ENCODE results near the gene CTLA4.

Gene CTLA4

GRCh38 chr2:203891474-203891873 is 23.9 kb downstream of the CTLA4 start:
- no peak overlapping the region for H3K9ac ChIP-seq (ENCODE audit: low read length)
- no peaks in the 10 kb centered on the region for H4K20me1 ChIP-seq (ENCODE audit: insufficient read depth, low read length)

GRCh38 chr2:203892207-203892606 is 24.6 kb downstream of the CTLA4 start:
- H3K4me1 ChIP-seq (ENCODE audit: low read length) = peaks cover 38% of the 10 kb centered on the region

More at GRCh38 chr2:203891474-203891873, 23.9 kb downstream of the CTLA4 start:
- Histone ChIP-seq H3K27me3 (replicated peaks; ENCODE audit: insufficient read depth, low read length) (no peaks in the 10 kb centered on the region), H2AFZ (ENCODE audit: low read length) (no peak overlapping the region), H3K9me3 (replicated peaks; ENCODE audit: insufficient read depth, low read length) (no peaks in the 10 kb centered on the region), H3K79me2 (ENCODE audit: low read length) (no peaks in the 10 kb centered on the region), H3K27ac (ENCODE audit: low read length) (no peak overlapping the region), H3F3A (ENCODE audit: insufficient read depth, low read length) (peaks cover 14% of the 10 kb centered on the region), H3K4me2 (ENCODE audit: low read depth, low read length) (no peak overlapping the region), H3K9me2 (replicated peaks; ENCODE audit: insufficient read depth, low read length) (no peaks in the 10 kb centered on the region), H3K36me3 (replicated peaks; ENCODE audit: insufficient read depth, low read length) (no peaks in the 10 kb centered on the region), H3K4me3 (ENCODE audit: low read length) (no peak overlapping the region), H3K4me1 (ENCODE audit: low read length) (peaks cover 36% of the 10 kb centered on the region)
- TF ChIP-seq CTCF (IDR thresholded peaks at IDR 0.05; ENCODE audit: low read length) (no peak), EZH2phosphoT487 (IDR thresholded peaks at IDR 0.05; ENCODE audit: low read length) (no peak), EZH2 (optimal IDR thresholded peaks at IDR 0.05; ENCODE audit: low read depth, low read length) (no peak)
- DNase-seq = peak; percentile 29

GRCh38 chr2:203893401-203893800 is 25.8 kb downstream of the CTLA4 start:
- H3K4me1 ChIP-seq (ENCODE audit: low read length) = peaks cover 39% of the 10 kb centered on the region
- H3K9me2 ChIP-seq (replicated peaks; ENCODE audit: insufficient read depth, low read length) = no peaks in the 10 kb centered on the region
- TF ChIP-seq EZH2 (optimal IDR thresholded peaks at IDR 0.05; ENCODE audit: low read depth, low read length) (no peak), EZH2phosphoT487 (IDR thresholded peaks at IDR 0.05; ENCODE audit: low read length) (no peak)
- H3K27me3 ChIP-seq (replicated peaks; ENCODE audit: insufficient read depth, low read length) = no peaks in the 10 kb centered on the region
- DNase-seq = no peak
- no peaks in the 10 kb centered on the region for H3K36me3 ChIP-seq (replicated peaks; ENCODE audit: insufficient read depth, low read length)
- no peak overlapping the region for H3K9ac ChIP-seq (ENCODE audit: low read length)
- H2AFZ ChIP-seq (ENCODE audit: low read length) = no peak overlapping the region
- no peak overlapping the region for H3K4me2 ChIP-seq (ENCODE audit: low read depth, low read length)
- H3K79me2 ChIP-seq (ENCODE audit: low read length) = no peaks in the 10 kb centered on the region
- no peaks in the 10 kb centered on the region for H4K20me1 ChIP-seq (ENCODE audit: insufficient read depth, low read length)
- peaks cover 21% of the 10 kb centered on the region for H3F3A ChIP-seq (ENCODE audit: insufficient read depth, low read length)
- no peaks in the 10 kb centered on the region for H3K9me3 ChIP-seq (replicated peaks; ENCODE audit: insufficient read depth, low read length)
- H3K27ac ChIP-seq (ENCODE audit: low read length) = no peak overlapping the region
- no peak overlapping the region for H3K4me3 ChIP-seq (ENCODE audit: low read length)

More at GRCh38 chr2:203892207-203892606, 24.6 kb downstream of the CTLA4 start:
- no peaks in the 10 kb centered on the region for H3K27me3 ChIP-seq (replicated peaks; ENCODE audit: insufficient read depth, low read length)
- H4K20me1 ChIP-seq (ENCODE audit: insufficient read depth, low read length) = no peaks in the 10 kb centered on the region
- H3K79me2 ChIP-seq (ENCODE audit: low read length) = no peaks in the 10 kb centered on the region
- H3F3A ChIP-seq (ENCODE audit: insufficient read depth, low read length) = peaks cover 14% of the 10 kb centered on the region
- H3K9me3 ChIP-seq (replicated peaks; ENCODE audit: insufficient read depth, low read length) = no peaks in the 10 kb centered on the region
- H3K36me3 ChIP-seq (replicated peaks; ENCODE audit: insufficient read depth, low read length) = no peaks in the 10 kb centered on the region
- TF ChIP-seq EZH2 (optimal IDR thresholded peaks at IDR 0.05; ENCODE audit: low read depth, low read length) (no peak), CTCF (IDR thresholded peaks at IDR 0.05; ENCODE audit: low read length) (no peak), EZH2phosphoT487 (IDR thresholded peaks at IDR 0.05; ENCODE audit: low read length) (no peak)
- no peak overlapping the region for H3K4me3 ChIP-seq (ENCODE audit: low read length)
- no peak overlapping the region for H3K9ac ChIP-seq (ENCODE audit: low read length)
- H3K9me2 ChIP-seq (replicated peaks; ENCODE audit: insufficient read depth, low read length) = no peaks in the 10 kb centered on the region
- no peak overlapping the region for H2AFZ ChIP-seq (ENCODE audit: low read length)
- no peak overlapping the region for H3K27ac ChIP-seq (ENCODE audit: low read length)
- no peak for DNase-seq
- no peak overlapping the region for H3K4me2 ChIP-seq (ENCODE audit: low read depth, low read length)

GRCh38 chr2:203893840-203894239 is 26.3 kb downstream of the CTLA4 start:
- Histone ChIP-seq H3K4me2 (ENCODE audit: low read depth, low read length) (no peak overlapping the region), H3K9ac (ENCODE audit: low read length) (no peak overlapping the region), H3F3A (ENCODE audit: insufficient read depth, low read length) (peaks cover 21% of the 10 kb centered on the region), H3K9me3 (replicated peaks; ENCODE audit: insufficient read depth, low read length) (no peaks in the 10 kb centered on the region), H3K27me3 (replicated peaks; ENCODE audit: insufficient read depth, low read length) (no peaks in the 10 kb centered on the region), H3K27ac (ENCODE audit: low read length) (no peak overlapping the region), H3K4me3 (ENCODE audit: low read length) (no peak overlapping the region), H3K9me2 (replicated peaks; ENCODE audit: insufficient read depth, low read length) (no peaks in the 10 kb centered on the region), H3K4me1 (ENCODE audit: low read length) (peaks cover 44% of the 10 kb centered on the region), H2AFZ (ENCODE audit: low read length) (no peak overlapping the region), H3K79me2 (ENCODE audit: low read length) (no peaks in the 10 kb centered on the region), H3K36me3 (replicated peaks; ENCODE audit: insufficient read depth, low read length) (no peaks in the 10 kb centered on the region), H4K20me1 (ENCODE audit: insufficient read depth, low read length) (no peaks in the 10 kb centered on the region)
- TF ChIP-seq CTCF (IDR thresholded peaks at IDR 0.05; ENCODE audit: low read length) (no peak), EZH2 (optimal IDR thresholded peaks at IDR 0.05; ENCODE audit: low read depth, low read length) (no peak), EZH2phosphoT487 (IDR thresholded peaks at IDR 0.05; ENCODE audit: low read length) (no peak)
- DNase-seq = no peak
